Measurements from ENCODE around the gene WNT3. TPM values are rescaled to one million over a fixed set of nuclear protein-coding genes. Genes with fewer than 3 reads are reported as not detected.

WNT3 gene
- total and polyA plus RNA-seq, 2 of the 8 experiments (the other 6 are each of a cell fraction or from before 2014, with no cell fraction given): 0.56 to 2.0 TPM

GRCh38 chr17:46719891-46720290, 98.6 kb downstream of the WNT3 start:
- H2BK12ac ChIP-seq (ENCODE audit: low read depth, low read length): no peak overlapping the region
- TF ChIP-seq CREB1 (IDR thresholded peaks at IDR 0.05) (no peak), CBX8 (IDR thresholded peaks at IDR 0.05; ENCODE audit: borderline replicate concordance, low read depth, low read length) (no peak), RBBP5 (IDR thresholded peaks at IDR 0.05; ENCODE audit: borderline replicate concordance, low read depth, low read length) (no peak), BACH1 (IDR thresholded peaks at IDR 0.05; ENCODE audit: low read length) (no peak), RAD21 (IDR thresholded peaks at IDR 0.05 in 1 of 2, conservative IDR thresholded peaks at IDR 0.05 in 1 of 2; ENCODE audit: low read depth in 2 of 2, low read length in 2 of 2) (no peak), RXRA (IDR thresholded peaks at IDR 0.05; ENCODE audit: insufficient read depth, low read depth, low read length) (no peak), EP300 (IDR thresholded peaks at IDR 0.05; ENCODE audit: borderline replicate concordance in 1 of 2, low read depth in 2 of 2, low read length in 2 of 2) (no peak), RNF2 (IDR thresholded peaks at IDR 0.05; ENCODE audit: borderline replicate concordance, low read depth, low read length, missing control alignments, poor library complexity, severe bottlenecking) (no peak)
- CTCF ChIA-PET (ENCODE audit: partially characterized antibody): interaction anchor here (0.6 to 1.1 kb wide), 3 partner anchors 76 to 221 kb away, joined by 3 read pairs; no protein-coding TSS in a partner anchor

More at GRCh38 chr17:46719891-46720290, 98.6 kb downstream of the WNT3 start:
- Histone ChIP-seq H3K36me3 (ENCODE audit: control insufficient read depth in 2 of 4, insufficient read depth in 4 of 4, low read length in 3 of 4) (no peaks in the 10 kb centered on the region; a peak in 1 of 8 replicates), H3K9me3 (ENCODE audit: insufficient read depth in 2 of 2, low read depth in 1 of 2, low read length in 1 of 2) (no peaks in the 10 kb centered on the region), H3K4ac (replicated peaks; ENCODE audit: insufficient read length, low read depth, low read length) (no peak overlapping the region), H2BK20ac (ENCODE audit: low read length) (no peak overlapping the region), H3K4me2 (ENCODE audit: insufficient read depth in 1 of 2, low read depth in 2 of 2, low read length in 2 of 2) (no peak overlapping the region), H3K4me1 (replicated peaks in 1 of 4; ENCODE audit: control insufficient read depth in 3 of 4, insufficient read depth in 4 of 4, low read length in 3 of 4) (no peaks in the 10 kb centered on the region), H2AK5ac (ENCODE audit: low read depth, low read length) (no peak overlapping the region), H3K9ac (replicated peaks in 1 of 4; ENCODE audit: extremely low read depth in 1 of 4, low read depth in 3 of 4, low read length in 3 of 4) (no peak overlapping the region), H3K27me3 (replicated peaks in 1 of 4; ENCODE audit: control insufficient read depth in 3 of 4, extremely low read depth in 1 of 4, insufficient read depth in 3 of 4, low read length in 3 of 4) (no peaks in the 10 kb centered on the region), H4K20me1 (replicated peaks in 1 of 2; ENCODE audit: control insufficient read depth in 1 of 2, insufficient read depth in 2 of 2, low read length in 2 of 2) (no peaks in the 10 kb centered on the region), H3K79me1 (ENCODE audit: low read depth, low read length) (no peaks in the 10 kb centered on the region), H4K8ac (ENCODE audit: extremely low read depth, insufficient read depth, low read length) (no peak overlapping the region), H3K18ac (ENCODE audit: extremely low read depth, low read length) (no peak overlapping the region), H3K4me3 (ENCODE audit: extremely low read depth in 1 of 4, insufficient read depth in 2 of 4, low read depth in 3 of 4, low read length in 4 of 4) (no peak overlapping the region), H2BK15ac (ENCODE audit: low read length) (no peak overlapping the region), H2BK120ac (replicated peaks; ENCODE audit: low read depth, low read length) (no peak overlapping the region), H2BK5ac (ENCODE audit: low read depth, low read length) (no peak overlapping the region), H4K5ac (ENCODE audit: insufficient read length, low read depth, low read length) (no peak overlapping the region), H3K56ac (replicated peaks; ENCODE audit: insufficient read length, low read depth, low read length) (no peak overlapping the region), H3K23me2 (ENCODE audit: low read depth, low read length) (no peaks in the 10 kb centered on the region), H3K79me2 (ENCODE audit: control insufficient read depth in 1 of 2, insufficient read depth in 2 of 2, low read length in 2 of 2) (no peaks in the 10 kb centered on the region), H3K27ac (ENCODE audit: low read depth, low read length) (no peak overlapping the region), H3K14ac (ENCODE audit: insufficient read length) (no peak overlapping the region), H2AFZ (ENCODE audit: low read length) (no peak overlapping the region), H3K23ac (ENCODE audit: insufficient read length) (no peak overlapping the region), H4K91ac (replicated peaks; ENCODE audit: insufficient read length, low read length) (no peak overlapping the region)
- 86% methylated on average over 3 of the region's 3 CpGs; no CpG with 5 or more reads in 1 of the 2 experiments for WGBS, 2 experiments (ENCODE audit: extremely low coverage in 1 of 2, insufficient coverage in 1 of 2, insufficient read length in 1 of 2, insufficient replicate concordance in 2 of 2, low coverage in 1 of 2, low lambda C conversion rate in 2 of 2, missing lambda C conversion rate in 1 of 2)
- no peak for FAIRE-seq
- POLR2A ChIA-PET (ENCODE audit: partially characterized antibody): no interaction called here
- DNase-seq (ENCODE audit: low read depth in 1 of 2, low spot score in 2 of 2): no peak

All from H1 (cell line).